HG03139 (cell line): Measurements from ENCODE around the gene SETBP1.

Experiments used
- ATAC-seq: cut with Tn5 transposase; IDR thresholded peaks from one replicate; pipeline ENCODE4 v1.9.1; 2021; ENCODE audit not compliant: unreplicated experiment

The SETBP1 gene

DNA sequence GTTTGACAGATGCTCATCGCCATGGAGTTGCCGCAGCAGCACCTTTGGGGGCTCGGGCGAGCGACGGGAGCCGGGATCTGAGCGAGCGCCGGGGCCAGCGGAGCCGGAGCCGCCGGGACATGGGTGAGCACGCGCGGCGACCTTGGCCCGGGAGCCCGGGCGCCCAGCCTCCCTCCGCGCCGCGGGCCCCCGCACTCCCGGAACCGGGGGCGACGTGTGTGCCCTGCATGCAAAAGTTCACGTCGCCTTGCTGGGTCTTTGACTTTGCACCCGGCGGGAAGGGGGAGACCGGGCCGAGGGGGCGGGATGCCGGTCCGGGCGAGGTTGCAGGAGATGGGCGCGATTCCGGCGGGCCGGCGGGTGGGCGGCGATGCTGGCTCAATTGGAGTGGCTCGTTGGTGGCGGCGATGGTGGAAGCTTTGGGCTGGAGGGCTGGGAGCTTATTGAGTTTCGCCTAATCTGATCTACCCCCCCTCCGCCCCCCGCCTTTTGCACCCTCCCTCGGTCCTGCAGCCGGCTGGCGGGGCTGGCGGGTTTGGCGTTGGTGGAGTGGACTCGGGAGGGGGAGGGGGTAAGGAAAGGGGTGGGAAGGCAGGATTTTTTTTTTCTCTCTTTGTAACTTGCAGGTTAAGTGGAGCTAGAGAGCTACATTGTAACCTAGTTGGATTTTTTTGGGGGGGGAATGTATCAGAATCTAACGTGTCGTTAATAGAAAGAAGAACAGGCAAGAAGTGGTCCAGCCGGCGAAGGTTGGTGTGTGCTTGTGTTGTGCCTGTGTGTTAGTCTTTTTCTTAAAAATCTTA, at the start of gene SETBP1:
Gene SETBP1, plus strand, starts transcription at position 616 of the 803 bp plus-strand sequence. CDS start 20,459 bp downstream, outside the sequence.
- no peak for ATAC-seq

DNA sequence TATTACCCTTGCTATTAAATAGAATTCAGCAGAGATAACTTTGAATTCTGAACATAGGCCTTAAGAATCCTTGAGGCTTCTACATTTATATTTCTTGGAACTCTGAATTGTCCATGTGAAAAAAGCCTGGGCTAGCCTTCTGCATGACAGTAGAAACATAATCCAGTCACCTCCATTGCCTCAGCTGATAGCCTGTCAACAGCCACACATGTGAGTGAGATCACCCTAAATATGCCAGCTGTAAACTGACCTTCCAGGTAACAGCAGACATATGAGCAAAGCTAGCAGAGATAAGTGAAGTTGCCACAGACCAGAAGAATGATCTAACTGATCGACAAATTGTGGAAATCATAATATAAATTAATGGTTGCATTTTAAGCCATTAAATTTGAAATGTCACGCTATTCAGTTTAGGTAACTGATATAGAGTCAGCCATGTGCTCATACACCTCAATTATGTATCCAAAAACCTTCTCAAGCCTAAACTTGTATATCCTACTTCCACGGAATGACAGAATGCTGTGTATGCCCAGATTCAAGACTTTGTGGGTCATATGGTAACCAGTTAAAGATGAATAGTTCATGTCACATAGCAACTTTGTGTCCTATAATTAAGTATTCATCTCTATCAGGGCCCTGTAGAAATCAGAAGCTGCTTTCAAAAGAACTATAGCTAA, 48.1 kb upstream of the SETBP1 start:
- no peak for ATAC-seq

DNA sequence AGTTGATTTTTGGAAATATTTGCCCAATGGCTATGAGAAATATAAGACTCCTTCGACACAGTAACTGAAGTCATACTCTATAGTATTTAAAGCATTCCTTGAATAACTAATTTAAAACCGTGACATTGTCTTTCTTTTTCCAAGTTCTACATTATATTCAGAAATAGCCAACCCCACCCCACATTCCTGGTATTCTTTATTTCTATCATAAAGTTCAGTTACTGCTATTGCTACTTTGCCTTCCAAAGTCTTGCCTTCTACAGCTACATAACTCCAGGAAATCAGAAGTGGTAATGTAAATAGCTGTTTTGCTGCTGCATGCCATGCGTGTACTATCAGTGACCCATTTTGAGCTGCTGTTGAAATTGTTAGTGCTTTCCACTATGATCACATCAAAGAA, 45.1 kb upstream of the SETBP1 start:
- no peak for ATAC-seq

DNA sequence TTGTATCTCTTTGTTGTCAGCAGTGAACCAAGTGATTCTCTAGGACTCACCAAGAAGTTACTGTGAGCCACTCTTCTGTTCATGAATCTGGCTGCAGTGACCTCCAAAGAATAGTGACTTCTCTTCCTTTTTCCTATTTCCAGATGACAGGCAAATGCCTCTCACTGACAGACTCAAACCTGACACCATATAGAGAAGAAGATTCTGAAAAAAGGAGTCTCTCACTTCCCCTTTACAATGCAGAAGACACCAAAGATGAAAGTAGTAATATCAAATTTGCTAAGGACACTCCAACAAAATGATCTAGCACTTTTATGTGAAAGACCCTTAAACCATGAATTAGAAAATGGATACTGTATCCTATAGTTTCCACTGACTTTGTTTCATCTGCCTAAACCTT, 44.4 kb upstream of the SETBP1 start:
- peak; percentile 56 for ATAC-seq

DNA sequence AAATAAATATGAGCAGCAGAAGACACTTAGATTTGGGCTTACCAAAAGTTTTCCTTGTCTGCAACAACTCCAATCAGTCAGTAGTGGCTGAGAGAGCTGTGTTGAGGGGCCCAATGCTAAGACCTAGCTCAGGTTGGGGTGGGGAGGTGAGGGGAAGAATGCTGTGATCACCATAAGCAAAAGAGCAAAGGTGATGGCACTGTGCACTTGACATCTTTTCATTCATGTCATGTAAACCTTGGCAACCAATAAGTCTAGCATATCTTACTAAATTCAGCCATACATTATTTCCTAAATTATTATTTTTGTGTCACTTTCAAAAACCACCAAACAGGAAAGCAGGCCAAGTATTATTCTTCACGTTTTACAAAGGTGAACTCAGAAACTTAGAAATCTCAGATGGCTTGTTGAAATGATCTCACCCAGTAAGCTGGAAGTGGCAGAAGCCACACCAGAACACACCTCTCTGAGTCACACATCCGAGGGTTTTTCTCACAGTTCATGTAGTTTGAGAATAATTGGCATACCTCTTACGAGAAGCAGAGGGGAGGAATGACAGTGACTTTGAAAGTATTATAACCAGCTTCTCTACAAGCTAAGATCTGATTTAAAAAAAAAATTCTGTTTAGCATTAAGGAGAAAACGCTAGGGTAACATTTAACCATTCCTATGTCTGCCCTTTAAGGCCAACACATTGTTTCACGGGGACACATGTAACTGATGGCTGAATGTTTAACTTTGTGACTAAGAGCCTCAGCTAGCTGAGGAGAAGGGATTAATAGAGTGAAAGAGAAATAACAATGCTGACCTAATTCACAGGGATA, 43.3 kb upstream of the SETBP1 start:
- ATAC-seq, result no peak

DNA sequence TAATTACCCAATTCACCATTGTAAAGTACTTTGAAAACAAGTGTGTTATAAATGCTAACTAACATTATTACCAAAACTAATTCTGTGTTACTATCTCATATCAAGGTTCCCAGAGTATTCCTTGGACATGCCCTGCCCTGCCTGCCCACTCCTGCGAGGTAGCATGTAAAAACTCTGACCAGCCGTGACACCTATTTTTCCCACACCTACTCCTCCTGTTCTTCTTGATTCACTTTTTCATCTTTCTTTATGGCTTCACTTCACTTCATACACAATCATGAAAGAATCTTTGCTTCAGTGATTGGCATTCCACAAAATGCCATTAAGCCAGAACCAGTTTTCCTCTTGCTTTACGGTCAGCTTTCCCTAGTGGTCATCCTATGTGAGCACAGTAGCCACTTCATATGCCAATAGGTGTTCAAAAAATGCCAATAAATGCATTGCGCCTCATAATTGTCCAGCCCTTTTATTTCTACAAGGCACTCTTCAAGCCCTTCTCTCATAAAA, 42.6 kb upstream of the SETBP1 start:
- no peak for ATAC-seq

DNA sequence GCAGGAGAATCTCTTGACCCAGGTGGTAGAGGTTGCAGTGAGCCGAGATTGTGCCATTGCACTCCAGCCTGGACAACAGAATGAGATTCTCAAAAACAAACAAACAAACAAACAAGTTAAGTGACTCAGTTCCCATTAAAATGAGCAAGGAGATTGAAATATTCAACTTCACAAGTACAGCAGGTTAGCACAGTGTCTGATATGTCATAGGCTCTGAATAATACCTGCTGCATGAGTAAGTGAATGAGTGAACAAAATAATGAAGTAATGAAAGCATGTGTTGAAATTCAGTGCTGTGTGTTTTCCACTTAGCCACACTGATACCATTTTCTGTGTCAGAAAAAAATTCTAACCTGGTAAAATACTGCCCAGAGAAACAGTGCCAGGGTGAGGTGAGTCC, 41.9 kb upstream of the SETBP1 start:
- no peak for ATAC-seq

DNA sequence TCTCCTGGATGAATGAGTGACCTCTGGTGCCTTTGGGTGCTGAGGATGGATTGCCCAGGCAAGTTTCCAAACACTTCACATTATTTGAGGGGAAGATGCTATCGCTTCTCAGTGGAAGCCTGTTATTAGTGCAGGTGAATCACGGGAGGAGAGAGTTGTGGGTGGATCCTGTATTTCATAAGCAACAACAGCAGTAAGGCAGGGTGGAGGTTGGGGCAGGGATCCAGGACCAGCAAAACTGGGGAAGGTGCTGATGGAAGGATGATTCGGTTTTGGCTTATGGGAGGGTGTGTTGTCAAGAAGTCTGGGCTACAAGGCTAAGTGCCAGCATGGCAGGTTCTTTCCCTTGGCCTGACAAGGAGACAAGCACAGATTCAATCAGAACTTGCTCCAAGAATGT, 37.7 kb upstream of the SETBP1 start:
- ATAC-seq, result no peak

DNA sequence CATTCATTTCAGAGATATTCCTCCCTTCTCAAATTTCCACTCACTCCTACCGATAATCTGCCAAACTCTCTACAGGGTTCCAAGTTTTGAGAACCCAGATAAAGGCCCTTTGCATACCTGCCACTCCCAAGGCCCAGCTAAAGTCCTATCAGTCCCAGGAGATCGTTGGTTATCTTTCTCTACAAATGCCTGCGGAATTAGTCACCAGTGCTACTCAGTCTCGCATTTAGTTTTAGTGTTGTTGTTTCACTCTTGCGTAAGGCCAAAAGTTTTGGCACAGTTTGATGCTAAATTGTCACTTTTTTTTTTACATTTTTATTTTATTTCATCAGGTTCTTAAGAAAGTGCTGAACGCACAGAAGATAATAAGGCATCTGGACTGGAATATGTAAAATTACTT, 29.2 kb upstream of the SETBP1 start:
- ATAC-seq, result no peak

DNA sequence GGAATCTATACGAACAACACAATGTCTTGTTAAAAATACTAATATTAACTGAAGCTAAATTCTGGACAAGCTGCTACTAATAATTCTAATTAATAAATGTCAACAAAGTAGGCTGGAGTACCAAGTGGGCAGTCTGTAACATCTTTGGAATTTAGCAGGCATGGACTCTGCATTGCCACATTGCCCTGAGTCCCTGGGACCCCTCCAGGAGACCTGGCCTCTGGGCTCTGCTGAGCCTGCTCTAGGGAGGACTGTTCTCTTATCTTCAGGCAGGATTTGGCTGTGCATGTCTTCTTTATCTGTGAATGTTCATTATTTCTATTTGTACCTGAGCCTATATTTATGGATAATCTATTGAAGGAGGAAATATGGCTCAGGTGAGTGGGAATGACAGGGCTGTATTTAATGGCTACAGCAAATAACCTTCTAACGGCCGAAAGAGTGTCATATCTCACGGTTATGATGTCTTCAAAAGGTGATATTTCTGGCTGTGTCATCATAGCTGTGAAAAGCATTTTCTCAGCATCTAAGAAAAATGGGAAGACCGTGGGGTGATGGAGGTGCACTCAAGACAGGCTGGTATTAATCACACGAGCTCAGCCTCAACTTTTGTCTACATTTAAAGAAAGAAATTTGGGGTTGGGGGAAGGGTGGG, 28.6 kb upstream of the SETBP1 start:
- no peak for ATAC-seq

DNA sequence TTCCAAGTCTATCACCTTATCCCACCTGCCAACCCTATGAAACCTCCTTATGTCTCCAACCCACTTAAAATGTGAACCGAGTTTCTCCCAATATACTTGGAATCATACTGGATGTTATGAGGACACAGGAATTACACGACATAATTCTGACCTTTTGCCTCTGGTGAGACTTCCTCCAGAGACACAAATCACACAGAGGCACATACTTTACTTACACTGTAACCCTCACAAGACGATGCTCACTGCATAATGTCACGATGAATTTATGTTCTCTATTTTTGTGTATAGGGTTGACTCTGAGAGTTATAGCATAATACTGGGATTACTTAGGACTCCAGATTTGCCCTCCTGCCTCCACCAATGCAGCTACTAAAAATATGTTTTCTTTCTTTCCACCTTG, 28.0 kb upstream of the SETBP1 start:
- ATAC-seq, result no peak

DNA sequence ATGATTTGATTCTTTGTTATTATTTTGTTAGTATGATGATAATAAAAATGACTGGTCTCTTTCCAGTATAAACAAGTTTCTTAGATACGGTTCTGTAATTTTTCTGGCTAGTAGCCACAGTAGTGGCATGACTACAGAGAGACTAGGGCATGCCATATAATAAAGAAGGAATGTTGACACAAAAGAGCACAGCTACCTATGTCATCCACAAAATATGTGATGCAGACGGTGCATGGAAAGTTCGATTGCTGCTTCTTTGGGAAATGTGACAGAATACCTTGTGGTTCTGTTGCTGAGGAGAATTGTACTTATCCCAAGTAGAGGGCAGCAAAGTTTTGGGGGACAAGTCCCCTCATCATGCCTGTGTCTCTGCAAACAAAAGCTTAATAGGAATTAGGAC, 26.1 kb upstream of the SETBP1 start:
- ATAC-seq, result no peak

DNA sequence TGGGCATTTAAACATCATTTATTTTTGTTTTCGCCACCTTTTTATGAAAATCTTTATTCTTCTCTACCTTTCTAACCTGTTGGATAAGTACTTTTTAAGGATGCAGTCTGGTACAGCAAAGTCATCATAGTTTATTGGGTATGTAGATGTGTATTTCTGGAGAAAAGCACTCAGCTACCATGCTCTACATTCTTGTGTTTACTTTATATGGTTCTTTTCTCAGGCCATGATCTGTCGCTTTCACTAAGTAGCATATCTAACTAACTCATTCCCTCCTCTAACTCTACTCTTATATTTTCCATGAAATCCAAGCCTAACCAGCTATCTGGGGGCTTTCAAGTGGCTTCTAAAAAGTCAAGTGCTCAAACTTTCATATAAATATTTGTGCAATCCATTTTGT, 25.3 kb upstream of the SETBP1 start:
- no peak for ATAC-seq

DNA sequence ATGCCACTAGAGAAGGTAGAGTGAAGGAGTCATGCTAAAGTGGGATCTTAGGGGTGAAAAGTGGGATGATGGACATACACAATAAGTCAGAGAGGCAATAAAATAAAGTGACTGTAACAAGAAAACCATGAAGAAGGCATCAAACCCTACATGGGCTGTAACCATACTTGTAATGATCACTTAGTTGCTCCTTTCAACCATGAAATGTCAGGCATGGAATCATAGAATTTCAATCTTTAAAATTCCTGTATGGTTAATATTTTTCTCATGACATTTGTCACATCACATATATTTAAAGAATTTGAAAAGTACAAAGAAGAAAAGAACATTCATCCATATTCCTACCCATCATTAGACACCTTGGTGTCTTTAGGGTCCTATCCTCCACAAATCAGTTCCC, 20.9 kb upstream of the SETBP1 start:
- ATAC-seq, result no peak

DNA sequence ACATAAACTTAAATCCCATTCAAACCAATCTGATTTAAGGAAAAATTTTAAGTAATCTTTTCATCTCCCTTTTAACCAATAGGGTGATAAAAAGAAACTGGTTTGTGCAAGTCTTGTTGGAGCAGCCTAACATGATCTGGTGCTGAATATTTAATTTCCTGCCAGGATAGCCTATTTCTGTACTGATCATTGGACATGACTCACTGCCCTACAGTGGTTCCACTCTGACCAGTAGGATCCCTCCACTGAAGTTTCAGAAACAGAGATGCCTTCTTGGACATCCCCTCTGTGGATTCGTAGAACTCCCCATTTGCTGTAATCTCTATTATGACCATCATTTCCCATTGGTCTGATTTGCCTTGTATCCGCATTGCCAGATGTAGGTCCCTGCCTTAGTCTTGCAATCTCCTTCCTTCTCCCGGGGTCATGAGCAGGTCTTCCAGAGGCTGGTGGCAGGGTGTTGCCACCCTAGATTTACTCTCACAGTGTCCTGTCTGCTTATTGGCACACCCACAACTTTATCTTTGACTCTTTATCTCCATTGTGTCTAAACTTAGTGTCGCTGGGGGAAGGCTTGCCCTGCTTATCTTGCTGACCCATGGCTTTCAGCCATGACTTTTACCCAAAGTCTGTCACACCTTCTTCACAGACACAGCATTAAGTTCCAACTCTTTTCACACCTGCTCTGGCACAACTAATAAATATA, 12.3 kb upstream of the SETBP1 start:
- no peak for ATAC-seq

DNA sequence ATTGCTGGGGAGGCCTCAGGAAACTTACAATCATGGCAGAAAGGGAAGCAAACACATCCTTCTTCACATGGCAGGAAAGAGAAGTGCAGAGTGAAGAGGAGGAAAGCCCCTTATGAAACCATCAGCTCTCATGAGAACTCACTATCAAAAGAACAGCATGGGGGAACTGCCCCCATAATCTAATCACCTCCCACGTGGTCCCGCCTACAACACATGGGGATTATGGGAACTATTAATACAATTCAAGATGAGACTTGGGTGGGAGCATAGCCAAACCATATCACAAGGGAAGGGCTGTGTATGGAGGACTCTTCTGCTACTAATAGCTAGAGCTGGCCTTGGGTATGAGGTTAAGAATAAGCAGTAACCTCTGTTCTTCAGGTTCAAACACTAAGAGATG, 8.8 kb upstream of the SETBP1 start:
- ATAC-seq, result no peak

DNA sequence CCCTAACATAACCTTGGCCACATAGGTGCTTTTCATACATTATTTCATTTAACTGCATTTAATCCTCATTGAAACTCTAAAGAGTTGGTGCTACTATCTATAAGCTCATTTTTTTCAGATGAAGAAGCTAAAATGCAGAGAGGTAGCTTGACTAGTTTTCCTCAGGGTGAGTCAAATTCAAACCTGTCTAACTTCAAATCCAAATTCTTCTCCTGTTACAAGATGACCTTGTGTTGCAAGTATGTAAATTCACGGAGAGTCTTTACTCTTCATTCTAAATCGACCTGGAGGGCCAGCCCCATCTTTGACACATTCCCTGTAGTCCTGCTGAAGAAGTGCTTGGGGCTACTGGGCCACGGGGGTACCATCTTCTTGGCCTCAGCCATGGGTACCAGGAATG, 8.2 kb upstream of the SETBP1 start:
- ATAC-seq, result no peak

DNA sequence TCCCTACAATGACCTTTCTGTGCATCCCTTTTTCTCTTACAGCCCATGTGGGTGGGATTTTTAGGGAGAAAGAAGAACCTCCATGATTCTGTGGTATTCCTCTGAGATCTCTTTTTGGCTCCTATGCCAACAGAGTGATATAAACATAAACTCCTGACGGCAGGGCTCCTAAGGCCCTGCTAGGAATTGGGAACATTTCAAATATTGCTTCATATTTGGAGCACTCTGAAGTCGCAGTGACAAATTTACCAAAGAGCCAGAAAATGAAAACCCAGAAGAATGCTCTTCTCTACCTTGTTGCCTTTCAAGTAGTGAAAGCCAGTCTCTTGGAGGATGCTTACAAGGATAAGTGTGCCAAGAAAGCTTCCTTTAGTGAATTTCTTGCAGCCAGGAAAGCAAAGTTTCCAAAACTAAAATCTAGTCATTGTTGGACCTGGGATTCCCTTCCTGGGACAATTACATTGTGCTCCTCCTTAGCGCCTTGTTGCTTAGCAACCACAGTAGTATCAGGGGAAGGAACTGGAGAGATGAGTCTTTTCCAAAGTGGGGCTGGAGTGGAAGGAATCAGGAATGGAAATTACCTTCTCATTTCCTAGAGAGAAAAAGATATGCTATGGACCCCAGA, 7.3 kb upstream of the SETBP1 start:
- no peak for ATAC-seq

DNA sequence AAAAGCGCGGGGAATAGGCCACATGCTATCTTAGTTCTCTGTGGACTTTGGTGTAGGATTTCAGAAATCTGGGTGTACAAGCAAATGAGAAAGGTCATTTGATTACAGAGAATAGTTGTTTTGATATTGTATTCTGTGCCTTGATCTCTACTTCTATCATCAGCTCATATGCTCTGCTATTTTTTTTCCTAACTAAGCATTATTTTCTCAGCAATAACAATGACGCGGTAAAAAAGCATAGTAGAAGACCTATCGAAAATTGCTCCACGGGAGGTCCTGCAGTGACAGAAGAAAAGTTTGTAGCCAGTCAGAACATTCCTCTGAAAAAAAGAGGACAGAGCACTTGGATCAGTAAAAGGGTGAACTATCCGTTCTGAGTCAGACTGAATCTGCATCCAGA, 2.8 kb upstream of the SETBP1 start:
- ATAC-seq, result no peak

DNA sequence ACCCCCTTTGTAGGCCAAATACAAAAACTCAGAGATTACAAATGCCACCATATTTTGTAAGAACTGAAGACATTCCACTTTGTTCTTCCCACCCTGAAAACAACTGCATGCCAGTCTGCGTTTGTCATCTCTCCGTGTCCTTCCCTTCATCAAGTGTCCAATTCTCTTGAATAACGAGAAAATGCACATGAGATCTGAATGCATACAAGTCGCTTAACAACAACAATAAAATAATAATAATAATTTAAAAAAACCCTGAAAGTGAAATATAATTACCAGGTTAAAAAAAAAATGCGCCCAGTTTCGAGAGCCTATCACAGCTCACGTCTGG, 2.0 kb upstream of the SETBP1 start:
- no peak for ATAC-seq
